ENCODE results near the gene RAB23.
A peak's percentile ranks its signal among the peaks of the same experiment; 100 is the strongest.

RAB23 gene

GRCh38 chr6:57221936-57222742 lies at the start of gene RAB23:
TSS of gene RAB23 (minus strand) at chr6:57222307. CDS start at chr6:57210380, 11,927 bp downstream.
- DNase-seq (ENCODE audit: low read depth in 3 of 3): peak; percentile 68 to 78 (median 77)

- no peak for DNase-seq (ENCODE audit: low read depth in 3 of 3)
These were observed 46.2 kb upstream of the RAB23 start for GRCh38 chr6:57268294-57268640.

- DNase-seq (ENCODE audit: low read depth in 3 of 3): peak in 2 of 3 experiments; percentile 3 to 4
These were observed 45.6 kb upstream of the RAB23 start for GRCh38 chr6:57267586-57268293.

GRCh38 chr6:57265755-57266221 lies 43.7 kb upstream of the RAB23 start:
- no peak for DNase-seq (ENCODE audit: low read depth in 3 of 3)

- DNase-seq (ENCODE audit: low read depth in 3 of 3): no peak
These were observed 41.6 kb upstream of the RAB23 start for GRCh38 chr6:57263739-57264138.

GRCh38 chr6:57262901-57263694 lies 41.0 kb upstream of the RAB23 start:
- no peak for DNase-seq (ENCODE audit: low read depth in 3 of 3)

GRCh38 chr6:57262488-57262887 lies 40.4 kb upstream of the RAB23 start:
- no peak for DNase-seq (ENCODE audit: low read depth in 3 of 3)

- no peak for DNase-seq (ENCODE audit: low read depth in 3 of 3)
These were observed 39.8 kb upstream of the RAB23 start for GRCh38 chr6:57261926-57262325.

GRCh38 chr6:57259064-57259463 lies 37.0 kb upstream of the RAB23 start:
- DNase-seq (ENCODE audit: low read depth in 3 of 3): no peak

GRCh38 chr6:57257911-57258541 lies 35.9 kb upstream of the RAB23 start:
- DNase-seq (ENCODE audit: low read depth in 3 of 3): no peak

GRCh38 chr6:57256541-57256940 lies 34.4 kb upstream of the RAB23 start:
- no peak for DNase-seq (ENCODE audit: low read depth in 3 of 3)

- no peak for DNase-seq (ENCODE audit: low read depth in 3 of 3)
These were observed 33.5 kb upstream of the RAB23 start for GRCh38 chr6:57255451-57256169.

GRCh38 chr6:57254055-57254717 lies 32.1 kb upstream of the RAB23 start:
- no peak for DNase-seq (ENCODE audit: low read depth in 3 of 3)

- DNase-seq (ENCODE audit: low read depth in 3 of 3): no peak
These were observed 30.9 kb upstream of the RAB23 start for GRCh38 chr6:57252975-57253374.

- no peak for DNase-seq (ENCODE audit: low read depth in 3 of 3)
These were observed 30.0 kb upstream of the RAB23 start for GRCh38 chr6:57252137-57252536.

- no peak for DNase-seq (ENCODE audit: low read depth in 3 of 3)
These were observed 28.2 kb upstream of the RAB23 start for GRCh38 chr6:57250348-57250747.

- no peak for DNase-seq (ENCODE audit: low read depth in 3 of 3)
These were observed 26.3 kb upstream of the RAB23 start for GRCh38 chr6:57248311-57248895.

GRCh38 chr6:57247603-57248002 lies 25.5 kb upstream of the RAB23 start:
- DNase-seq (ENCODE audit: low read depth in 3 of 3): no peak

GRCh38 chr6:57246307-57246706 lies 24.2 kb upstream of the RAB23 start:
- no peak for DNase-seq (ENCODE audit: low read depth in 3 of 3)

- DNase-seq (ENCODE audit: low read depth in 3 of 3): no peak
These were observed 21.8 kb upstream of the RAB23 start for GRCh38 chr6:57243954-57244353.

Data from stimulated activated CD4-positive, alpha-beta T cell treated with anti-CD3 and anti-CD28 coated beads, TNF-alpha, amount 100 ng/mL, for 4 hours (primary cell).